Natural killer cell (primary cell): Measurements from ENCODE around the gene PAAF1. TPM values are rescaled to one million over a fixed set of nuclear protein-coding genes. Genes with fewer than 3 reads are reported as not detected.

Source experiments
- ATAC-seq, 3 donors: fragments of 150-1000 bp in 2 of 3; fragments of 200-7000 bp in 1 of 3; cut with Tn5 transposase; 1 replicate in 1 of 3; 2 replicates in 2 of 3; pipeline ENCODE4 v1.10.0; 2021; ENCODE audit warnings: mild to moderate bottlenecking in 2 of 3, moderate library complexity in 2 of 3
- DNase-seq, 2 donors: peaks; one replicate each; pipeline versions ENCODE4 v3.0.0 to v3.0.0-alpha.2; 2013 to 2021; ENCODE audit warnings: mixed read lengths in 1 of 2
- H3K27ac ChIP-seq: one replicate; pipeline ENCODE4 v1.5.1; 2013; ENCODE audit warnings: mild to moderate bottlenecking, low read length
- H3K27me3 ChIP-seq: one replicate; pipeline ENCODE4 v1.6.1; 2013; ENCODE audit warnings: low read length; ENCODE audit not compliant: control insufficient read depth, insufficient read depth
- H3K36me3 ChIP-seq: one replicate; pipeline ENCODE4 v1.6.1; 2013; ENCODE audit warnings: low read length; ENCODE audit not compliant: control insufficient read depth, insufficient read depth
- H3K4me1 ChIP-seq: one replicate; pipeline ENCODE4 v1.6.1; 2013; ENCODE audit warnings: low read length; ENCODE audit not compliant: control insufficient read depth, insufficient read depth
- H3K4me3 ChIP-seq: one replicate; pipeline ENCODE4 v1.5.1; 2013; ENCODE audit warnings: low read length
- H3K9me3 ChIP-seq: one replicate; pipeline ENCODE4 v1.6.1; 2013; ENCODE audit warnings: low read length; ENCODE audit not compliant: control insufficient read depth, insufficient read depth
- H3K27ac Mint-ChIP-seq, 2 donors: one replicate each; pipeline ENCODE4 v1.8.0; 2022; ENCODE audit warnings: mild to moderate bottlenecking in 2 of 2, mixed read lengths in 2 of 2, moderate library complexity in 1 of 2
- H3K27me3 Mint-ChIP-seq, 2 donors: one replicate each; pipeline ENCODE4 v1.8.0; 2022; ENCODE audit warnings: low read depth in 2 of 2, mixed read lengths in 2 of 2
- H3K36me3 Mint-ChIP-seq: one replicate; pipeline ENCODE4 v1.8.0; 2022; ENCODE audit warnings: mixed read lengths
- H3K4me1 Mint-ChIP-seq, 2 donors: one replicate each; pipeline ENCODE4 v1.8.0; 2022; ENCODE audit warnings: mixed read lengths in 2 of 2
- H3K4me3 Mint-ChIP-seq: one replicate; pipeline ENCODE4 v1.8.0; 2022; ENCODE audit warnings: mild to moderate bottlenecking, moderate library complexity, mixed read lengths
- H3K9me3 Mint-ChIP-seq, 2 donors: one replicate each; pipeline ENCODE4 v1.8.0; 2022; ENCODE audit warnings: mixed read lengths in 2 of 2
- CTCF ChIP-seq: fragments of 200-600 bp; IDR thresholded peaks from one replicate; pipeline ENCODE4 v1.8.0; 2022; ENCODE audit warnings: antibody characterized with exemption
- WGBS: methylation state at CpG from one replicate; pipeline ENCODE4 v1.1.7; 2013; ENCODE audit warnings: missing lambda C conversion rate; ENCODE audit not compliant: insufficient coverage; 5-methylcytosine and 5-hydroxymethylcytosine counted together
- intact Hi-C: fragments of 100-400 bp; cut with micrococcal nuclease; formaldehyde crosslinking; loops from one replicate; pipeline ENCODE4 v1.14.2; 2022
- total RNA-seq, 4 donors: library from RNA; stranded (reverse); fragments of 120-200 nt in 1 of 4; gene quantifications; one replicate each; pipeline versions ENCODE4 v1.2.3 to v1.2.4, GENCODE V29; 2013 to 2022

The PAAF1 gene
- total RNA-seq, 3 donors from 2014 or later (not counting 1 experiment from before 2014, with no cell fraction given): 12.0 to 14.9 (median 13.7) TPM

GRCh38 chr11:73957654-73958361 is 81.0 kb downstream of the PAAF1 start:
- H3K27me3 Mint-ChIP-seq: peaks cover 17 to 29% of the 10 kb centered on the region in 2 donors
- no peak overlapping the region for H3K27ac Mint-ChIP-seq
- TF ChIP-seq CTCF: no peak
- no peaks in the 10 kb centered on the region for H3K9me3 Mint-ChIP-seq
- no peaks in the 10 kb centered on the region for H3K27me3 ChIP-seq
- H3K4me1 ChIP-seq: no peaks in the 10 kb centered on the region
- H3K4me3 Mint-ChIP-seq: peak overlapping the region; percentile 53
- H3K36me3 Mint-ChIP-seq: no peaks in the 10 kb centered on the region
- no peak overlapping the region for H3K4me3 ChIP-seq
- H3K27ac ChIP-seq: no peak overlapping the region
- peak in 1 of 3 donors; percentile 26 for ATAC-seq
- 69% methylated on average over 25 of the region's 25 CpGs for WGBS
- no peaks in the 10 kb centered on the region for H3K9me3 ChIP-seq
- no peak for DNase-seq
- intact Hi-C loops: no loop called here
- H3K4me1 Mint-ChIP-seq: peaks cover 5% of the 10 kb centered on the region in 2 donors
- H3K36me3 ChIP-seq: no peaks in the 10 kb centered on the region

- H3K4me1 ChIP-seq: no peaks in the 10 kb centered on the region
- H3K27me3 ChIP-seq: no peaks in the 10 kb centered on the region
- no peak for TF ChIP-seq CTCF
- H3K27ac ChIP-seq: no peak overlapping the region
- 91% methylated on average over 18 of the region's 18 CpGs for WGBS
- intact Hi-C loops: no loop called here
- Mint-ChIP-seq H3K27me3 (peaks cover 17 to 29% of the 10 kb centered on the region in 2 donors), H3K27ac (no peak overlapping the region), H3K9me3 (no peaks in the 10 kb centered on the region), H3K36me3 (no peaks in the 10 kb centered on the region), H3K4me3 (no peak overlapping the region), H3K4me1 (peaks cover 5% of the 10 kb centered on the region in 2 donors)
- DNase-seq (no peak), ATAC-seq (no peak)
- no peaks in the 10 kb centered on the region for H3K36me3 ChIP-seq
- no peaks in the 10 kb centered on the region for H3K9me3 ChIP-seq
- H3K4me3 ChIP-seq: no peak overlapping the region
Observed at GRCh38 chr11:73958521-73959141, 81.8 kb downstream of the PAAF1 start.

DNA sequence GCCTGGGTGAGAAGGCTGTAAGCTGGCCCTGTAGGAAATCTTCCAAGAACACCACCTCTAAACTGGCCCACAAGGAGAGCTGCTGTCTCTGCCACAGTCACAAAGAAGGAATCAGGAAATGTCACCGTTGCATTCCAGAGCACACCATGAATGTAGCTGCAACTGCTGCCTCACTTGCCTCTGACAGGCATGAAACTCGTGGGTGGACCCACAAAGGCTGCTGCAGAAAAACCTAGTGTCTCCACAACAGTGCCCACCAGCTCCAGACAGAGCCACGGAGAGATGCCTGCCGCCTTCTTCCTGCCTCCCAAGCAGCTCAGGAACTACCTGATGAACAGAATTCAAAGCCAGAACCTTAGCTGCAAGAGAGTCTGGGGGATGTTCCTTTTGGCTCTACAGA is 84.5 kb downstream of the PAAF1 start:
- WGBS: 71% methylated on average over 4 of the region's 4 CpGs
- Histone ChIP-seq H3K4me3 (no peak overlapping the region), H3K27ac (no peak overlapping the region), H3K36me3 (no peaks in the 10 kb centered on the region), H3K9me3 (no peaks in the 10 kb centered on the region), H3K27me3 (no peaks in the 10 kb centered on the region), H3K4me1 (peaks cover 11% of the 10 kb centered on the region)
- Mint-ChIP-seq H3K27me3 (peaks cover 12 to 23% of the 10 kb centered on the region in 2 donors), H3K36me3 (no peaks in the 10 kb centered on the region), H3K9me3 (no peaks in the 10 kb centered on the region), H3K4me3 (no peak overlapping the region), H3K4me1 (peaks cover 10 to 14% of the 10 kb centered on the region in 2 donors), H3K27ac (no peak overlapping the region)
- TF ChIP-seq CTCF: no peak
- intact Hi-C loops: loop anchor here (5.0 kb wide), 2 partner anchors 131 to 486 kb away; no protein-coding TSS in a partner anchor
- DNase-seq (no peak), ATAC-seq (no peak)
